HCT116 (cell line): Measurements from ENCODE around the gene YTHDF1. TPM values are rescaled to one million over a fixed set of nuclear protein-coding genes. Genes with fewer than 3 reads are reported as not detected.

Experiments
- ATAC-seq: fragments of 200-7000 bp; cut with Tn5 transposase; 2 replicates; pipeline ENCODE4 v1.9.1; 2020; ENCODE audit warnings: mild to moderate bottlenecking, moderate library complexity
- BruUV-seq: library from RNA; stranded (reverse); fragments of 400-500 nt; replicated peaks from 2 replicates; lab custom pipeline; 2021; lab: Mats Ljungman, UMichigan
- CTCF ChIA-PET: fragments of 300-600 bp; sonication (Branson Sonifier 250); formaldehyde crosslinking; loops from one replicate; lab custom pipeline; 2021; ENCODE audit warnings: antibody characterized with exemption; lab: Charles Lee
- POLR2A ChIA-PET: fragments of 300-600, 350-600 bp; sonication (Branson Sonifier 250); formaldehyde crosslinking; loops from one replicate; lab custom pipeline; 2021; ENCODE audit warnings: antibody characterized with exemption; lab: Charles Lee
- RAD21 ChIA-PET, 2 experiments: fragments of 300-600 bp; sonication (Branson Sonifier 250); formaldehyde crosslinking; loops; one replicate each; lab custom pipeline; 2023; ENCODE audit warnings: low total read pairs in 2 of 2; ENCODE audit not compliant: uncharacterized antibody in 2 of 2, unreplicated experiment in 2 of 2, low non-redundant PET in 1 of 2; lab: Charles Lee
- DNase-seq: peaks from one replicate; pipeline ENCODE4 v3.0.0-alpha.2; 2010; ENCODE audit warnings: low read depth, low spot score
- H2AFZ ChIP-seq: fragments of 200-600 bp; shearing (Covaris generic), sonication (generic); 2 replicates; pipeline ENCODE4 v1.6.1; 2017; ENCODE audit warnings: low read depth, mixed run types, mixed read lengths, antibody characterized with exemption, low read length; ENCODE audit not compliant: poor library complexity, severe bottlenecking
- H3K27ac ChIP-seq: 2 replicates; pipeline ENCODE4 v1.5.1; 2012; ENCODE audit warnings: low read depth, low read length
- H3K27me3 ChIP-seq: fragments of 200-600 bp; sonication (generic); 2 replicates; pipeline ENCODE4 v1.6.1; 2016; ENCODE audit warnings: mixed run types, low read length, mixed read lengths; ENCODE audit not compliant: insufficient read depth
- H3K36me3 ChIP-seq, 2 experiments: fragments of 200-500 bp in 1 of 2; fragments of 200-600 bp in 1 of 2; sonication (Bioruptor generic) in 1 of 2; sonication (generic) in 1 of 2; 2 replicates each; pipeline versions ENCODE4 v1.5.1 to v1.6.1; 2014 to 2016; ENCODE audit warnings: low read length in 2 of 2, inconsistent platforms in 1 of 2, mixed read lengths in 1 of 2, mixed run types in 1 of 2; ENCODE audit not compliant: insufficient read depth in 2 of 2, control insufficient read depth in 1 of 2
- H3K4me1 ChIP-seq, 2 experiments: fragments of 200-600 bp in 1 of 2; sonication (generic) in 1 of 2; 2 replicates each; pipeline versions ENCODE4 v1.5.1 to v1.6.1; 2012 to 2017; ENCODE audit warnings: low read length in 2 of 2, inconsistent platforms in 1 of 2, mild to moderate bottlenecking in 1 of 2, mixed read lengths in 1 of 2, mixed run types in 1 of 2, moderate library complexity in 1 of 2; ENCODE audit not compliant: insufficient read depth in 2 of 2, control insufficient read depth in 1 of 2
- H3K4me2 ChIP-seq: fragments of 200-600 bp; sonication (generic); 2 replicates; pipeline ENCODE4 v1.6.1; 2017; ENCODE audit warnings: mixed run types, low read length, mixed read lengths
- H3K4me3 ChIP-seq, 2 experiments: fragments of 200-600 bp in 1 of 2; sonication (generic) in 1 of 2; replicated peaks in 1 of 2; 2 replicates each; pipeline ENCODE4 v1.5.1; 2011 to 2016; ENCODE audit warnings: low read length in 2 of 2, control low read depth in 1 of 2, low read depth in 1 of 2, mild to moderate bottlenecking in 1 of 2, mixed read lengths in 1 of 2, mixed run types in 1 of 2
- H3K79me2 ChIP-seq: fragments of 200-600 bp; sonication (generic); 2 replicates; pipeline ENCODE4 v1.6.1; 2017; ENCODE audit warnings: mild to moderate bottlenecking, mixed run types, low read length, moderate library complexity, mixed read lengths; ENCODE audit not compliant: insufficient read depth
- H3K9ac ChIP-seq: fragments of 200-600 bp; sonication (generic); 2 replicates; pipeline ENCODE4 v1.6.1; 2016; ENCODE audit warnings: low read length, mixed read lengths
- H3K9me2 ChIP-seq: fragments of 200-600 bp; sonication (generic), shearing (Covaris generic); 2 replicates; pipeline ENCODE4 v1.6.1; 2017; ENCODE audit warnings: mixed run types, mild to moderate bottlenecking, moderate library complexity; ENCODE audit not compliant: insufficient read depth
- H3K9me3 ChIP-seq, 2 experiments: fragments of 200-500 bp in 1 of 2; fragments of 200-600 bp in 1 of 2; sonication (Bioruptor generic) in 1 of 2; sonication (generic) in 1 of 2; 2 replicates each; pipeline ENCODE4 v1.6.1; 2014 to 2017; ENCODE audit warnings: low read length in 2 of 2, mixed read lengths in 2 of 2, inconsistent platforms in 1 of 2, low read depth in 1 of 2, mild to moderate bottlenecking in 1 of 2, mixed run types in 1 of 2, moderate library complexity in 1 of 2; ENCODE audit not compliant: control insufficient read depth in 1 of 2, insufficient read depth in 1 of 2
- H4K20me1 ChIP-seq: fragments of 200-600 bp; sonication (generic), shearing (Covaris generic); 2 replicates; pipeline ENCODE4 v1.6.1; 2017; ENCODE audit warnings: mixed run types, mild to moderate bottlenecking, moderate library complexity; ENCODE audit not compliant: insufficient read depth
- CEBPB ChIP-seq: IDR thresholded peaks from 2 replicates; pipeline ENCODE4 v1.6.1; 2012; ENCODE audit warnings: low read depth
- ELF1 ChIP-seq: IDR thresholded peaks from 2 replicates; pipeline ENCODE4 v1.6.1; 2012; ENCODE audit warnings: low read depth, borderline replicate concordance
- EZH2phosphoT487 ChIP-seq: fragments of 200-600 bp; IDR thresholded peaks from 2 replicates; pipeline ENCODE4 v1.6.1; 2018; ENCODE audit warnings: antibody characterized with exemption, borderline replicate concordance
- JUND ChIP-seq: IDR thresholded peaks from 2 replicates; pipeline ENCODE4 v1.6.1; 2012
- POLR2A ChIP-seq: IDR thresholded peaks from 2 replicates; pipeline ENCODE4 v1.7.0; 2011; ENCODE audit warnings: borderline replicate concordance; ENCODE audit not compliant: insufficient read depth, insufficient read length; ENCODE audit errors: extremely low read depth
- POLR2AphosphoS5 ChIP-seq: IDR thresholded peaks from 2 replicates; pipeline ENCODE4 v1.6.1; 2011; ENCODE audit warnings: mild to moderate bottlenecking, low read depth, low read length, moderate library complexity
- YY1 ChIP-seq: IDR thresholded peaks from 2 replicates; pipeline ENCODE4 v1.6.1; 2011; ENCODE audit warnings: low read length, low read depth, moderate library complexity, mild to moderate bottlenecking; ENCODE audit not compliant: insufficient replicate concordance; ENCODE audit errors: extremely low read depth
- ZFX ChIP-seq: fragments of 450-650 bp; IDR thresholded peaks from 2 replicates; pipeline ENCODE4 v1.6.1; 2017
- intact Hi-C: fragments of 100-400 bp; cut with micrococcal nuclease; formaldehyde crosslinking; loops from 2 replicates; pipeline ENCODE4 v1.10.0; 2022
- total RNA-seq: library from RNA; stranded (reverse); gene quantifications from one replicate; pipeline ENCODE4 v1.2.1, GENCODE V29; 2021; ENCODE audit not compliant: unreplicated experiment
- TF ChIP-seq, protein P1 (sequence below): IDR thresholded peaks from 2 replicates; pipeline ENCODE4 v1.6.1; 2011; ENCODE audit warnings: mild to moderate bottlenecking, low read length, moderate library complexity; ENCODE audit not compliant: insufficient replicate concordance; ENCODE audit errors: extremely low read depth
- TF ChIP-seq, protein P2 (sequence below), 3 experiments: fragments of 200-600 bp in 1 of 3; sonication (generic) in 1 of 3; IDR thresholded peaks in 2 of 3; conservative IDR thresholded peaks in 1 of 3; 2 replicates each; pipeline ENCODE4 v1.5.1; 2012 to 2017; ENCODE audit warnings: low read depth in 2 of 3, low read length in 2 of 3, antibody characterized with exemption in 1 of 3, borderline replicate concordance in 1 of 3, control low read depth in 1 of 3, mild to moderate bottlenecking in 1 of 3, mixed read lengths in 1 of 3, mixed run types in 1 of 3, moderate library complexity in 1 of 3; ENCODE audit not compliant: insufficient read depth in 1 of 3
- TF ChIP-seq, protein P3 (sequence below): IDR thresholded peaks from 2 replicates; pipeline ENCODE4 v1.6.1; 2012; ENCODE audit warnings: low read depth
- TF ChIP-seq, protein P4 (sequence below): IDR thresholded peaks from 2 replicates; pipeline ENCODE4 v1.6.1; 2012
- TF ChIP-seq, protein P5 (sequence below): IDR thresholded peaks from 2 replicates; pipeline ENCODE4 v1.6.1; 2012

The YTHDF1 gene
- total RNA-seq, 1 experiment from 2014 or later = 42.8 TPM

DNA sequence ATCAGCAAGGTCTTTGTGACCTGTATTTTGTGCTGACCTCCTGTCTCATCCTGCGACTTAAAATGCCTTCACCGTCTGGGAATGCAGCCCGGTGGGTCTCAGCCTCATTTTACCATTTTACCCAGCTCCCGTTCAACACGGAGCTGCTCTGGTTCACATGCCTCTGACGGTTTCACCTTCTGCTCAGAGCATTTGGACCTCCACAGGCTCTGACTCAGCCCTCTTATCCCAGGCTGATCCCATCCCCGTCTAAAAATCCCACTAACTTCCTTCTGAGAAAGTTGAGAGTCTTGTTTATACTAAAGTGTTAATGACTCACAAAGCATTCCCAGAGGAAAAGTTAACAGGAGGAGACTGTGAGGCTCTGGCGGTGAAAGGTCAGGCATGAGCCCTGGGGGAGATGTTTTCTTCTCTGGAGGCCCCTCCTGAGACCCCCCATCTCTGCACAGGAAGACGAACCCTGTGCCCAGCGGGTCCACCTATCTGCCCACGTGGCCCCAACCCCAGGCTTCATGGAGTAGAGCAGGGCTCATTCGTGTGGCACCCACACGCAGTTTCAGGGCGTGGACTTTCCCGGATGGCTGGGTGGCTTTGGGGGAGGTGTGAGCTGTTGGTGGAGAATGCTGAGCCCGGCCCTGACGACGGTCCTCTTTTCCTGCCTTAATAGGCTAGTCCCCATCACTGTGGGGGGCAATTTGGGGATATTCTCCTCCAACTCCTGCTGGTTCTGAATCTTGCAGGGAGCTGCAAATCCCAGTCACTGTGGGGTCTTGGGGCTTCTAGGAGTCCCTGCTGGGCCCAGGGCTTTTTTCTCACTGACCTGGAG, 16.5 kb upstream of the YTHDF1 start (continued):
- TF ChIP-seq, protein P1, sequence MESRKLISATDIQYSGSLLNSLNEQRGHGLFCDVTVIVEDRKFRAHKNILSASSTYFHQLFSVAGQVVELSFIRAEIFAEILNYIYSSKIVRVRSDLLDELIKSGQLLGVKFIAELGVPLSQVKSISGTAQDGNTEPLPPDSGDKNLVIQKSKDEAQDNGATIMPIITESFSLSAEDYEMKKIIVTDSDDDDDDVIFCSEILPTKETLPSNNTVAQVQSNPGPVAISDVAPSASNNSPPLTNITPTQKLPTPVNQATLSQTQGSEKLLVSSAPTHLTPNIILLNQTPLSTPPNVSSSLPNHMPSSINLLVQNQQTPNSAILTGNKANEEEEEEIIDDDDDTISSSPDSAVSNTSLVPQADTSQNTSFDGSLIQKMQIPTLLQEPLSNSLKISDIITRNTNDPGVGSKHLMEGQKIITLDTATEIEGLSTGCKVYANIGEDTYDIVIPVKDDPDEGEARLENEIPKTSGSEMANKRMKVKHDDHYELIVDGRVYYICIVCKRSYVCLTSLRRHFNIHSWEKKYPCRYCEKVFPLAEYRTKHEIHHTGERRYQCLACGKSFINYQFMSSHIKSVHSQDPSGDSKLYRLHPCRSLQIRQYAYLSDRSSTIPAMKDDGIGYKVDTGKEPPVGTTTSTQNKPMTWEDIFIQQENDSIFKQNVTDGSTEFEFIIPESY = no peak
- TF ChIP-seq YY1 (peak; percentile 18), ELF1 (no peak)

DNA sequence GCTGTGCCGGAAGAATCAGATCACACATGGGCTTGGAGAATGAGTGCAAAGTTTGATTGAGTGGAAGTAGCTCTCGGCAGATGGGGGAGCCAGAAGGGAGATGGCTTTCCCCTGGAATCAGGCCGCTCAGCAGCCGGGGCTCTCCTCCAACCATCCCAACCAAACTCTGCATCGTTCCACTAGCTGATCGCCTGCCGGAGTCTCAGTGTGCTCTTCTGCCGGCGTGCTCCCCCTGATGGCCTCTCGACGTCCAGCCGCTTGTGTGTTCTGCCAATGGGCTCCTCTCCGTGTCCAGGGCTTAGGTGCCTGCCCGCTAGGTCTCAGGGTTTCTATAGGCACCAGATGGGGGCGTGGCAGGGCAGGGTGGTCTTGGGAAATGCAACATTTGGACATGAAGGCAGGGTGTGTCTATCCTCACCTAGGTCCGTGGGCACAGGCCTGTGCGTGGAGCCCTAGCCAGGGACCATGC, 14.9 kb upstream of the YTHDF1 start:
- Histone ChIP-seq H3K27ac (no peak overlapping the region; the same call in 1 of the 2 replicates), H3K9me3 (no peaks in the 10 kb centered on the region), H2AFZ (no peak overlapping the region), H4K20me1 (no peaks in the 10 kb centered on the region), H3K79me2 (no peaks in the 10 kb centered on the region), H3K27me3 (no peaks in the 10 kb centered on the region), H3K36me3 (no peaks in the 10 kb centered on the region), H3K4me3 (no peak overlapping the region), H3K4me1 (peaks cover 41 to 67% of the 10 kb centered on the region in 2 experiments), H3K9ac (no peak overlapping the region), H3K4me2 (no peak overlapping the region), H3K9me2 (no peaks in the 10 kb centered on the region)
- no peak for DNase-seq
- CTCF ChIA-PET = no interaction called here
- BruUV-seq = no TSS peak
- RAD21 ChIA-PET = interaction anchor here in 1 of 2 experiments (0.7 kb wide), 1 partner anchor 408 kb away, joined by 3 read pairs; no protein-coding TSS in a partner anchor
- POLR2A ChIA-PET = no interaction called here
- no peak for ATAC-seq
- intact Hi-C loops = loop anchor here (5.0 kb wide), 1 partner anchor 41 kb away; the partner anchor contains the start of gene ARFGAP1
- TF ChIP-seq EZH2phosphoT487 = no peak
- TF ChIP-seq, protein P2, sequence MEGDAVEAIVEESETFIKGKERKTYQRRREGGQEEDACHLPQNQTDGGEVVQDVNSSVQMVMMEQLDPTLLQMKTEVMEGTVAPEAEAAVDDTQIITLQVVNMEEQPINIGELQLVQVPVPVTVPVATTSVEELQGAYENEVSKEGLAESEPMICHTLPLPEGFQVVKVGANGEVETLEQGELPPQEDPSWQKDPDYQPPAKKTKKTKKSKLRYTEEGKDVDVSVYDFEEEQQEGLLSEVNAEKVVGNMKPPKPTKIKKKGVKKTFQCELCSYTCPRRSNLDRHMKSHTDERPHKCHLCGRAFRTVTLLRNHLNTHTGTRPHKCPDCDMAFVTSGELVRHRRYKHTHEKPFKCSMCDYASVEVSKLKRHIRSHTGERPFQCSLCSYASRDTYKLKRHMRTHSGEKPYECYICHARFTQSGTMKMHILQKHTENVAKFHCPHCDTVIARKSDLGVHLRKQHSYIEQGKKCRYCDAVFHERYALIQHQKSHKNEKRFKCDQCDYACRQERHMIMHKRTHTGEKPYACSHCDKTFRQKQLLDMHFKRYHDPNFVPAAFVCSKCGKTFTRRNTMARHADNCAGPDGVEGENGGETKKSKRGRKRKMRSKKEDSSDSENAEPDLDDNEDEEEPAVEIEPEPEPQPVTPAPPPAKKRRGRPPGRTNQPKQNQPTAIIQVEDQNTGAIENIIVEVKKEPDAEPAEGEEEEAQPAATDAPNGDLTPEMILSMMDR (IDR thresholded peaks at IDR 0.05 in 2 of 3, conservative IDR thresholded peaks at IDR 0.05 in 1 of 3; ENCODE audit: borderline replicate concordance in 1 of 3, insufficient read depth in 1 of 3, low read depth in 2 of 3, low read length in 2 of 3) = no peak
- TF ChIP-seq POLR2A = no peak
- TF ChIP-seq, protein P3, sequence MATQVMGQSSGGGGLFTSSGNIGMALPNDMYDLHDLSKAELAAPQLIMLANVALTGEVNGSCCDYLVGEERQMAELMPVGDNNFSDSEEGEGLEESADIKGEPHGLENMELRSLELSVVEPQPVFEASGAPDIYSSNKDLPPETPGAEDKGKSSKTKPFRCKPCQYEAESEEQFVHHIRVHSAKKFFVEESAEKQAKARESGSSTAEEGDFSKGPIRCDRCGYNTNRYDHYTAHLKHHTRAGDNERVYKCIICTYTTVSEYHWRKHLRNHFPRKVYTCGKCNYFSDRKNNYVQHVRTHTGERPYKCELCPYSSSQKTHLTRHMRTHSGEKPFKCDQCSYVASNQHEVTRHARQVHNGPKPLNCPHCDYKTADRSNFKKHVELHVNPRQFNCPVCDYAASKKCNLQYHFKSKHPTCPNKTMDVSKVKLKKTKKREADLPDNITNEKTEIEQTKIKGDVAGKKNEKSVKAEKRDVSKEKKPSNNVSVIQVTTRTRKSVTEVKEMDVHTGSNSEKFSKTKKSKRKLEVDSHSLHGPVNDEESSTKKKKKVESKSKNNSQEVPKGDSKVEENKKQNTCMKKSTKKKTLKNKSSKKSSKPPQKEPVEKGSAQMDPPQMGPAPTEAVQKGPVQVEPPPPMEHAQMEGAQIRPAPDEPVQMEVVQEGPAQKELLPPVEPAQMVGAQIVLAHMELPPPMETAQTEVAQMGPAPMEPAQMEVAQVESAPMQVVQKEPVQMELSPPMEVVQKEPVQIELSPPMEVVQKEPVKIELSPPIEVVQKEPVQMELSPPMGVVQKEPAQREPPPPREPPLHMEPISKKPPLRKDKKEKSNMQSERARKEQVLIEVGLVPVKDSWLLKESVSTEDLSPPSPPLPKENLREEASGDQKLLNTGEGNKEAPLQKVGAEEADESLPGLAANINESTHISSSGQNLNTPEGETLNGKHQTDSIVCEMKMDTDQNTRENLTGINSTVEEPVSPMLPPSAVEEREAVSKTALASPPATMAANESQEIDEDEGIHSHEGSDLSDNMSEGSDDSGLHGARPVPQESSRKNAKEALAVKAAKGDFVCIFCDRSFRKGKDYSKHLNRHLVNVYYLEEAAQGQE = no peak
- no peak for TF ChIP-seq JUND
- no peak for TF ChIP-seq YY1
- TF ChIP-seq, protein P4, sequence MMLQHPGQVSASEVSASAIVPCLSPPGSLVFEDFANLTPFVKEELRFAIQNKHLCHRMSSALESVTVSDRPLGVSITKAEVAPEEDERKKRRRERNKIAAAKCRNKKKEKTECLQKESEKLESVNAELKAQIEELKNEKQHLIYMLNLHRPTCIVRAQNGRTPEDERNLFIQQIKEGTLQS = no peak
- TF ChIP-seq, protein P5, sequence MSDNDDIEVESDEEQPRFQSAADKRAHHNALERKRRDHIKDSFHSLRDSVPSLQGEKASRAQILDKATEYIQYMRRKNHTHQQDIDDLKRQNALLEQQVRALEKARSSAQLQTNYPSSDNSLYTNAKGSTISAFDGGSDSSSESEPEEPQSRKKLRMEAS = no peak
- TF ChIP-seq POLR2AphosphoS5 = no peak
- TF ChIP-seq CEBPB = no peak
- TF ChIP-seq ZFX = no peak
